DMS53 (cell line): ENCODE results near the gene HSD17B2.

Experiments
- DNase-seq: peaks from one replicate; lab custom pipeline; 2025; lab: John Stamatoyannopoulos, UW

Gene HSD17B2

GRCh38 chr16:82050506-82050905 lies 15.5 kb downstream of the HSD17B2 start:
- DNase-seq = no peak

- DNase-seq = no peak
Measured at GRCh38 chr16:82050909-82051357, 15.9 kb downstream of the HSD17B2 start.

GRCh38 chr16:82051656-82052055 lies 16.6 kb downstream of the HSD17B2 start:
- DNase-seq = no peak

- peak; percentile 28 for DNase-seq
Measured at GRCh38 chr16:82055117-82055516, 20.1 kb downstream of the HSD17B2 start.

GRCh38 chr16:82055728-82056549 lies 20.9 kb downstream of the HSD17B2 start:
- no peak for DNase-seq

- no peak for DNase-seq
Measured at GRCh38 chr16:82056550-82056896, 21.5 kb downstream of the HSD17B2 start.

- DNase-seq = no peak
Measured at GRCh38 chr16:82059161-82059982, 24.3 kb downstream of the HSD17B2 start.

GRCh38 chr16:82059983-82060421 lies 24.9 kb downstream of the HSD17B2 start:
- no peak for DNase-seq

- peak; percentile 56 for DNase-seq
Measured at GRCh38 chr16:82061861-82062525, 26.9 kb downstream of the HSD17B2 start.

GRCh38 chr16:82062645-82063058 lies 27.6 kb downstream of the HSD17B2 start:
- no peak for DNase-seq

GRCh38 chr16:82063456-82064082 lies 28.5 kb downstream of the HSD17B2 start:
- no peak for DNase-seq

- no peak for DNase-seq
Measured at GRCh38 chr16:82067042-82067803, 32.2 kb downstream of the HSD17B2 start.

- DNase-seq = no peak
Measured at GRCh38 chr16:82067804-82068325, 32.8 kb downstream of the HSD17B2 start.

- DNase-seq = no peak
Measured at GRCh38 chr16:82070656-82071369, 35.8 kb downstream of the HSD17B2 start.

GRCh38 chr16:82071421-82071820 lies 36.4 kb downstream of the HSD17B2 start:
- DNase-seq = peak; percentile 6

GRCh38 chr16:82072313-82072712 lies 37.3 kb downstream of the HSD17B2 start:
- no peak for DNase-seq

- no peak for DNase-seq
Measured at GRCh38 chr16:82074019-82074558, 39.0 kb downstream of the HSD17B2 start.

GRCh38 chr16:82078125-82078524 lies 43.1 kb downstream of the HSD17B2 start:
- DNase-seq = no peak

GRCh38 chr16:82079892-82080291 lies 44.8 kb downstream of the HSD17B2 start:
- DNase-seq = no peak

- no peak for DNase-seq
Measured at GRCh38 chr16:82081264-82081663, 46.2 kb downstream of the HSD17B2 start.
